ENCODE data around the gene GLRX5. TPM values are rescaled to one million over a fixed set of nuclear protein-coding genes. Genes with fewer than 3 reads are reported as not detected.

Gene GLRX5
- total RNA-seq, 2 donors from 2014 or later = 59.7 to 78.1 TPM

- no peak for DNase-seq
- intact Hi-C loops (cut with DNase I) = loop anchor here in 1 of 2 donors (5.0 kb wide), 1 partner anchor 32 kb away; no protein-coding TSS in a partner anchor
Measured at GRCh38 chr14:95514131-95515079, 20.4 kb upstream of the GLRX5 start.

GRCh38 chr14:95515080-95515489 is 19.8 kb upstream of the GLRX5 start:
- peak; percentile 68 for DNase-seq
- peak; percentile 7 to 41 for ATAC-seq
- intact Hi-C loops (cut with DNase I) = loop anchor here in 1 of 2 donors (5.0 kb wide), 1 partner anchor 33 kb away; no protein-coding TSS in a partner anchor

More at GRCh38 chr14:95514131-95515079, 20.4 kb upstream of the GLRX5 start:
- no peak for ATAC-seq

- DNase-seq (peak; percentile 79), ATAC-seq (peak; percentile 78 to 79)
- intact Hi-C loops (cut with DNase I) = loop anchor here in 1 of 2 donors (5.0 kb wide), 1 partner anchor 34 kb away; no protein-coding TSS in a partner anchor
Measured at GRCh38 chr14:95515596-95516552, 19.0 kb upstream of the GLRX5 start.

- peak; percentile 74 for DNase-seq
- peak; percentile 82 to 87 for ATAC-seq
- intact Hi-C loops (cut with DNase I) = loop anchor here in 1 of 2 donors (5.0 kb wide), 1 partner anchor 34 kb away; no protein-coding TSS in a partner anchor
Measured at GRCh38 chr14:95516554-95517181, 18.2 kb upstream of the GLRX5 start, which contains the start of gene SYNE3. SYNE3 (minus strand) TSS chr14:95516650; CDS start chr14:95475821, 40,829 bp downstream.

- DNase-seq (no peak), ATAC-seq (peak in 1 of 2 donors; percentile 4)
Measured at GRCh38 chr14:95518045-95518751, 16.7 kb upstream of the GLRX5 start.

GRCh38 chr14:95519699-95520098 is 15.2 kb upstream of the GLRX5 start:
- DNase-seq (peak; percentile 87), ATAC-seq (peak in 1 of 2 donors; percentile 18)
- intact Hi-C loops (cut with DNase I) = loop anchor here in 1 of 2 donors (5.0 kb wide), 1 partner anchor 37 kb away; no protein-coding TSS in a partner anchor

More at GRCh38 chr14:95518045-95518751, 16.7 kb upstream of the GLRX5 start:
- intact Hi-C loops (cut with DNase I) = loop anchor here in 1 of 2 donors (5.0 kb wide), 1 partner anchor 36 kb away; no protein-coding TSS in a partner anchor

GRCh38 chr14:95520346-95520745 is 14.5 kb upstream of the GLRX5 start:
- DNase-seq (no peak), ATAC-seq (no peak)
- intact Hi-C loops (cut with DNase I) = no loop called here

- ATAC-seq (no peak), DNase-seq (no peak)
- intact Hi-C loops (cut with DNase I) = no loop called here
Measured at GRCh38 chr14:95521001-95521400, 13.8 kb upstream of the GLRX5 start.

- DNase-seq (no peak), ATAC-seq (no peak)
- intact Hi-C loops (cut with DNase I) = no loop called here
Measured at GRCh38 chr14:95522116-95522515, 12.7 kb upstream of the GLRX5 start.

- DNase-seq (no peak), ATAC-seq (no peak)
- intact Hi-C loops (cut with DNase I) = no loop called here
Measured at GRCh38 chr14:95522556-95522955, 12.3 kb upstream of the GLRX5 start.

GRCh38 chr14:95523051-95523814 is 11.6 kb upstream of the GLRX5 start:
- DNase-seq (no peak), ATAC-seq (no peak)
- intact Hi-C loops (cut with DNase I) = no loop called here

- ATAC-seq (peak in 1 of 2 donors; percentile 9), DNase-seq (no peak)
- intact Hi-C loops (cut with DNase I) = no loop called here
Measured at GRCh38 chr14:95523815-95524448, 10.9 kb upstream of the GLRX5 start.

- ATAC-seq (no peak), DNase-seq (no peak)
- intact Hi-C loops (cut with DNase I) = loop anchor here in 1 of 2 donors (5.0 kb wide), 1 partner anchor 83 kb away; no protein-coding TSS in a partner anchor
Measured at GRCh38 chr14:95524706-95525512, 9.9 kb upstream of the GLRX5 start.

GRCh38 chr14:95525999-95526398 is 8.9 kb upstream of the GLRX5 start:
- DNase-seq = no peak
- ATAC-seq = peak in 1 of 2 donors; percentile 36
- intact Hi-C loops (cut with DNase I) = loop anchor here in 1 of 2 donors (5.0 kb wide), 1 partner anchor 84 kb away; no protein-coding TSS in a partner anchor

Measured in left cardiac atrium (tissue), 4 donors.